Keratinocyte (primary cell): ENCODE results near the gene DGKH.

Source experiments
- CTCF ChIP-seq, 3 experiments: IDR thresholded peaks in 1 of 3; conservative IDR thresholded peaks in 1 of 3; optimal IDR thresholded peaks in 1 of 3; 2 replicates in 2 of 3; 3 replicates in 1 of 3; pipeline versions ENCODE3 to v1.5.1; 2011; ENCODE audit warnings: low read length in 3 of 3, mild to moderate bottlenecking in 3 of 3, moderate library complexity in 2 of 3, control low read depth in 1 of 3, inconsistent platforms in 1 of 3; ENCODE audit not compliant: insufficient read depth in 2 of 3; ENCODE audit errors: extremely low read depth in 1 of 3
- EZH2 ChIP-seq: IDR thresholded peaks from one replicate; pipeline ENCODE4 v1.6.1; 2012; ENCODE audit warnings: inconsistent platforms, mild to moderate bottlenecking, low read length, moderate library complexity

- TF ChIP-seq CTCF (optimal IDR thresholded peaks at IDR 0.05 in 1 of 3, IDR thresholded peaks at IDR 0.05 in 1 of 3, conservative IDR thresholded peaks at IDR 0.05 in 1 of 3; ENCODE audit: extremely low read depth in 1 of 3, insufficient read depth in 2 of 3, low read length in 3 of 3), result no peak
- no peak for TF ChIP-seq EZH2
Measured at GRCh38 chr13:42056583-42056982, 8.1 kb downstream of the DGKH start.
